GM12878 (cell line): ENCODE data around the gene RBM26. TPM values are rescaled to one million over a fixed set of nuclear protein-coding genes. Genes with fewer than 3 reads are reported as not detected.

Experiments used
- ATAC-seq: fragments of 200-7000 bp; cut with Tn5 transposase; 3 replicates; pipeline ENCODE4 v1.9.1; 2020; ENCODE audit warnings: mild to moderate bottlenecking, moderate library complexity
- BruUV-seq: library from RNA; stranded (reverse); fragments of 400-500 nt; replicated peaks from 2 replicates; lab custom pipeline; 2021; lab: Mats Ljungman, UMichigan
- CTCF ChIA-PET: fragments of 300-600 bp; sonication (Branson Sonifier 250); formaldehyde crosslinking; extraction: SDS; loops from one replicate; lab custom pipeline; 2021; ENCODE audit warnings: inconsistent platforms; lab: Yijun Ruan, JAX
- POLR2A ChIA-PET: fragments of 350-600 bp; formaldehyde crosslinking; extraction: SDS; loops from one replicate; lab custom pipeline; 2021; ENCODE audit warnings: inconsistent platforms; lab: Charles Lee
- RAD21 ChIA-PET: fragments of 300-600 bp; sonication (Branson Sonifier 250); formaldehyde crosslinking; loops from one replicate; lab custom pipeline; 2023; ENCODE audit warnings: antibody characterized with exemption; ENCODE audit not compliant: unreplicated experiment; lab: Charles Lee
- SMC1A ChIA-PET: fragments of 300-600 bp; sonication (Branson Sonifier 250); formaldehyde crosslinking; loops from one replicate; lab custom pipeline; 2023; ENCODE audit not compliant: unreplicated experiment, uncharacterized antibody; lab: Charles Lee
- DNase-seq: peaks from one replicate; pipeline ENCODE4 v3.0.0-alpha.2; 2011; ENCODE audit warnings: low read depth, low spot score
- FAIRE-seq: peaks from 3 replicates; lab custom pipeline; 2011; peaks lifted over from hg19 to GRCh38; lab: Jason Lieb, UNC
- H2AFZ ChIP-seq: 2 replicates; pipeline ENCODE4 v1.6.0; 2011; ENCODE audit warnings: low read depth, low read length, control low read depth; ENCODE audit not compliant: control insufficient read depth
- H3K27ac ChIP-seq: 2 replicates; pipeline ENCODE4 v1.5.1; 2011; ENCODE audit warnings: control low read depth; ENCODE audit not compliant: control insufficient read depth, insufficient read depth
- H3K27me3 ChIP-seq, 2 experiments: replicated peaks in 1 of 2; 2 replicates each; pipeline versions ENCODE4 v1.6.0 to v1.6.1; 2011; ENCODE audit warnings: low read length in 1 of 2; ENCODE audit not compliant: control insufficient read depth in 2 of 2, insufficient read depth in 2 of 2
- H3K36me3 ChIP-seq, 2 experiments: 2 replicates each; pipeline ENCODE4 v1.5.1; 2011; ENCODE audit warnings: low read length in 1 of 2; ENCODE audit not compliant: control insufficient read depth in 2 of 2, insufficient read depth in 2 of 2
- H3K4me1 ChIP-seq: 2 replicates; pipeline ENCODE4 v1.6.1; 2011; ENCODE audit warnings: mild to moderate bottlenecking, low read length, moderate library complexity, mixed read lengths; ENCODE audit not compliant: control insufficient read depth, insufficient read depth
- H3K4me2 ChIP-seq: 2 replicates; pipeline ENCODE4 v1.6.0; 2011; ENCODE audit warnings: control low read depth; ENCODE audit not compliant: control insufficient read depth, insufficient read depth
- H3K4me3 ChIP-seq: fragments of 200-600 bp; sonication (generic); 2 replicates; pipeline ENCODE4 v1.5.1; 2016
- H3K79me2 ChIP-seq: 2 replicates; pipeline ENCODE4 v1.6.0; 2011; ENCODE audit warnings: low read length; ENCODE audit not compliant: control insufficient read depth, insufficient read depth
- H3K9ac ChIP-seq: 2 replicates; pipeline ENCODE4 v1.8.0; 2011; ENCODE audit warnings: low read length, control low read depth, mixed read lengths; ENCODE audit not compliant: control insufficient read depth, insufficient read depth
- H3K9me3 ChIP-seq: replicated peaks from 3 replicates; pipeline ENCODE4 v1.5.1; 2011; ENCODE audit warnings: mild to moderate bottlenecking, low read length; ENCODE audit not compliant: control insufficient read depth, insufficient read depth
- H4K20me1 ChIP-seq: 2 replicates; pipeline ENCODE4 v1.6.0; 2011; ENCODE audit not compliant: control insufficient read depth, insufficient read depth
- ATF3 ChIP-seq: IDR thresholded peaks from 2 replicates; pipeline ENCODE4 v1.6.1; 2011; ENCODE audit warnings: low read depth, mild to moderate bottlenecking, low read length, moderate library complexity, borderline replicate concordance; ENCODE audit errors: extremely low read depth
- BHLHE40 ChIP-seq, 2 experiments: fragments of 450-650 bp in 1 of 2; IDR thresholded peaks; 2 replicates each; pipeline ENCODE4 v1.6.1; 2011 to 2017; ENCODE audit warnings: low read depth in 2 of 2, borderline replicate concordance in 1 of 2, improper control_type of control experiment in 1 of 2, low read length in 1 of 2, mild to moderate bottlenecking in 1 of 2
- CTCF ChIP-seq, 3 experiments: IDR thresholded peaks in 2 of 3; conservative IDR thresholded peaks in 1 of 3; 2 replicates each; pipeline ENCODE4 v1.5.1; 2011; ENCODE audit warnings: low read depth in 3 of 3, low read length in 3 of 3, mild to moderate bottlenecking in 3 of 3, control low read depth in 2 of 3, moderate library complexity in 2 of 3, inconsistent platforms in 1 of 3, mixed read lengths in 1 of 3; ENCODE audit not compliant: control insufficient read depth in 2 of 3, insufficient read depth in 1 of 3; ENCODE audit errors: extremely low read depth in 1 of 3
- EP300 ChIP-seq, 2 experiments: fragments of 150-350 bp in 1 of 2; IDR thresholded peaks; 2 replicates each; pipeline ENCODE4 v1.6.1; 2011 to 2012; ENCODE audit warnings: low read depth in 2 of 2, low read length in 2 of 2, borderline replicate concordance in 1 of 2, improper control_type of control experiment in 1 of 2, inconsistent platforms in 1 of 2; ENCODE audit not compliant: control insufficient read depth in 1 of 2
- EZH2 ChIP-seq: IDR thresholded peaks from 2 replicates; pipeline ENCODE4 v1.6.1; 2012; ENCODE audit warnings: low read depth, mild to moderate bottlenecking, control low read depth, inconsistent platforms, low read length, borderline replicate concordance; ENCODE audit not compliant: control insufficient read depth
- REST ChIP-seq: IDR thresholded peaks from 2 replicates; pipeline ENCODE4 v1.6.1; 2012; ENCODE audit warnings: mild to moderate bottlenecking, low read depth, low read length
- STAT1 ChIP-seq: fragments of 450-650 bp; conservative IDR thresholded peaks from 2 replicates; pipeline ENCODE4 v1.6.1; 2014; ENCODE audit warnings: antibody characterized with exemption, mild to moderate bottlenecking
- TCF12 ChIP-seq: IDR thresholded peaks from 2 replicates; pipeline ENCODE4 v1.6.1; 2011; ENCODE audit warnings: low read depth, mild to moderate bottlenecking, low read length
- YY1 ChIP-seq: IDR thresholded peaks from 2 replicates; pipeline ENCODE4 v1.6.1; 2011; ENCODE audit warnings: low read depth, mild to moderate bottlenecking, low read length
- ZBTB4 ChIP-seq: fragments of 450-650 bp; formaldehyde crosslinking; IDR thresholded peaks from 2 replicates; pipeline ENCODE4 v1.4.0; 2022; ENCODE audit warnings: mild to moderate bottlenecking, moderate library complexity
- ZNF207 ChIP-seq: fragments of 450-650 bp; IDR thresholded peaks from 2 replicates; pipeline ENCODE4 v1.6.1; 2014; ENCODE audit warnings: antibody characterized with exemption, mild to moderate bottlenecking, borderline replicate concordance
- in situ Hi-C: fragments of 300-500 bp; cut with MboI; formaldehyde crosslinking; loops from 9 replicates; pipeline ENCODE4 v1.14.3; 2018; ENCODE audit warnings: mixed read lengths
- intact Hi-C: fragments of 100-400 bp; cut with micrococcal nuclease; formaldehyde crosslinking; loops from one replicate; pipeline ENCODE4 v1.14.2; 2022; ENCODE audit not compliant: unreplicated experiment
- polyA plus RNA-seq, 11 experiments: library from polyadenylated mRNA; depleted of rRNA in 4 of 11; unstranded in 6 of 11; stranded (reverse) in 5 of 11; fragments of >200 nt; fragmentation: Nextera tagmentation in 4 of 11; fragmentation: Illumina TruSeq in 1 of 11; extraction: Ambion mirVana in 4 of 11; extraction: Trizol in 1 of 11; gene quantifications; 1 replicate in 1 of 11; 2 replicates in 10 of 11; pipeline versions ENCODE4 v1.2.1 to v1.2.3, GENCODE V29; 2011 to 2016; ENCODE audit warnings: inconsistent platforms in 2 of 11, missing spikeins in 2 of 11, low read depth in 1 of 11
- total RNA-seq, 4 experiments: library from RNA; depleted of rRNA in 3 of 4; stranded (reverse); fragments of >200 nt in 3 of 4; fragmentation: Illumina TruSeq in 1 of 4; extraction: Trizol in 1 of 4; gene quantifications; 2 replicates each; pipeline versions ENCODE4 v1.2.1 to v1.2.3, GENCODE V29; 2013 to 2021
- TF ChIP-seq, protein P1 (sequence below): fragments of 450-650 bp; IDR thresholded peaks from 2 replicates; pipeline ENCODE4 v1.6.1; 2017; ENCODE audit warnings: mild to moderate bottlenecking

RBM26 gene
- total and polyA plus RNA-seq, 10 of the 15 experiments (the other 5 are each of a cell fraction or from before 2014, with no cell fraction given) = 17.6 to 71.3 (median 38.9) TPM

- H2AFZ ChIP-seq = no peak overlapping the region
- in situ Hi-C loops (no loop called here), intact Hi-C loops (no loop called here)
- no peak overlapping the region for H3K4me2 ChIP-seq
- H3K4me3 ChIP-seq = no peak overlapping the region
- no peak overlapping the region for H3K9ac ChIP-seq
- ChIA-PET POLR2A (no interaction called here), SMC1A (no interaction called here), CTCF (no interaction called here), RAD21 (no interaction called here)
- ATAC-seq (no peak), DNase-seq (no peak), FAIRE-seq (peak; percentile 35)
- H3K79me2 ChIP-seq = no peaks in the 10 kb centered on the region
- BruUV-seq = no TSS peak
- H4K20me1 ChIP-seq = no peaks in the 10 kb centered on the region
- no peaks in the 10 kb centered on the region for H3K36me3 ChIP-seq
- H3K27ac ChIP-seq = no peak overlapping the region
- no peaks in the 10 kb centered on the region for H3K27me3 ChIP-seq
- no peaks in the 10 kb centered on the region for H3K4me1 ChIP-seq
- H3K9me3 ChIP-seq = no peaks in the 10 kb centered on the region
- no peak for TF ChIP-seq BHLHE40 (IDR thresholded peaks at IDR 0.05; ENCODE audit: borderline replicate concordance in 1 of 2, low read depth in 2 of 2, low read length in 1 of 2)
- TF ChIP-seq REST = no peak
- TF ChIP-seq, protein P1, sequence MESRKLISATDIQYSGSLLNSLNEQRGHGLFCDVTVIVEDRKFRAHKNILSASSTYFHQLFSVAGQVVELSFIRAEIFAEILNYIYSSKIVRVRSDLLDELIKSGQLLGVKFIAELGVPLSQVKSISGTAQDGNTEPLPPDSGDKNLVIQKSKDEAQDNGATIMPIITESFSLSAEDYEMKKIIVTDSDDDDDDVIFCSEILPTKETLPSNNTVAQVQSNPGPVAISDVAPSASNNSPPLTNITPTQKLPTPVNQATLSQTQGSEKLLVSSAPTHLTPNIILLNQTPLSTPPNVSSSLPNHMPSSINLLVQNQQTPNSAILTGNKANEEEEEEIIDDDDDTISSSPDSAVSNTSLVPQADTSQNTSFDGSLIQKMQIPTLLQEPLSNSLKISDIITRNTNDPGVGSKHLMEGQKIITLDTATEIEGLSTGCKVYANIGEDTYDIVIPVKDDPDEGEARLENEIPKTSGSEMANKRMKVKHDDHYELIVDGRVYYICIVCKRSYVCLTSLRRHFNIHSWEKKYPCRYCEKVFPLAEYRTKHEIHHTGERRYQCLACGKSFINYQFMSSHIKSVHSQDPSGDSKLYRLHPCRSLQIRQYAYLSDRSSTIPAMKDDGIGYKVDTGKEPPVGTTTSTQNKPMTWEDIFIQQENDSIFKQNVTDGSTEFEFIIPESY = no peak
- TF ChIP-seq EP300 (IDR thresholded peaks at IDR 0.05; ENCODE audit: borderline replicate concordance in 1 of 2, control insufficient read depth in 1 of 2, low read depth in 2 of 2, low read length in 2 of 2) = no peak
- TF ChIP-seq TCF12 = no peak
- TF ChIP-seq ZBTB4 (CRISPR knock-in tag) = no peak
- TF ChIP-seq EZH2 = no peak
- no peak for TF ChIP-seq ZNF207
- TF ChIP-seq ATF3 = no peak
- TF ChIP-seq CTCF (IDR thresholded peaks at IDR 0.05 in 2 of 3, conservative IDR thresholded peaks at IDR 0.05 in 1 of 3; ENCODE audit: control insufficient read depth in 2 of 3, extremely low read depth in 1 of 3, insufficient read depth in 1 of 3, low read depth in 3 of 3, low read length in 3 of 3) = no peak
- TF ChIP-seq YY1 = no peak
- no peak for TF ChIP-seq STAT1
Observed at GRCh38 chr13:79273045-79273444, 133.0 kb downstream of the RBM26 start.
